ENCODE measurements around the gene RBBP7.

- TF ChIP-seq, protein P1, sequence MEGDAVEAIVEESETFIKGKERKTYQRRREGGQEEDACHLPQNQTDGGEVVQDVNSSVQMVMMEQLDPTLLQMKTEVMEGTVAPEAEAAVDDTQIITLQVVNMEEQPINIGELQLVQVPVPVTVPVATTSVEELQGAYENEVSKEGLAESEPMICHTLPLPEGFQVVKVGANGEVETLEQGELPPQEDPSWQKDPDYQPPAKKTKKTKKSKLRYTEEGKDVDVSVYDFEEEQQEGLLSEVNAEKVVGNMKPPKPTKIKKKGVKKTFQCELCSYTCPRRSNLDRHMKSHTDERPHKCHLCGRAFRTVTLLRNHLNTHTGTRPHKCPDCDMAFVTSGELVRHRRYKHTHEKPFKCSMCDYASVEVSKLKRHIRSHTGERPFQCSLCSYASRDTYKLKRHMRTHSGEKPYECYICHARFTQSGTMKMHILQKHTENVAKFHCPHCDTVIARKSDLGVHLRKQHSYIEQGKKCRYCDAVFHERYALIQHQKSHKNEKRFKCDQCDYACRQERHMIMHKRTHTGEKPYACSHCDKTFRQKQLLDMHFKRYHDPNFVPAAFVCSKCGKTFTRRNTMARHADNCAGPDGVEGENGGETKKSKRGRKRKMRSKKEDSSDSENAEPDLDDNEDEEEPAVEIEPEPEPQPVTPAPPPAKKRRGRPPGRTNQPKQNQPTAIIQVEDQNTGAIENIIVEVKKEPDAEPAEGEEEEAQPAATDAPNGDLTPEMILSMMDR (IDR thresholded peaks at IDR 0.05; ENCODE audit: low read depth, low read length), result no peak
- TF ChIP-seq EZH2phosphoT487 (IDR thresholded peaks at IDR 0.05; ENCODE audit: low read depth), result no peak
Measured at GRCh38 chrX:16885628-16886027, 15.5 kb upstream of the RBBP7 start.
